GM12878 (cell line): ENCODE results near the gene RCOR1. TPM values are rescaled to one million over a fixed set of nuclear protein-coding genes. Genes with fewer than 3 reads are reported as not detected.

ENCODE experiments used
- BCLAF1 ChIP-seq: fragments of 450-650 bp; IDR thresholded peaks from 2 replicates; pipeline ENCODE4 v1.6.1; 2017; ENCODE audit warnings: antibody characterized with exemption, mild to moderate bottlenecking, moderate library complexity
- EP300 ChIP-seq, 2 experiments: fragments of 150-350 bp in 1 of 2; IDR thresholded peaks; 2 replicates each; pipeline ENCODE4 v1.6.1; 2011 to 2012; ENCODE audit warnings: low read depth in 2 of 2, low read length in 2 of 2, borderline replicate concordance in 1 of 2, improper control_type of control experiment in 1 of 2, inconsistent platforms in 1 of 2; ENCODE audit not compliant: control insufficient read depth in 1 of 2
- EZH2 ChIP-seq: IDR thresholded peaks from 2 replicates; pipeline ENCODE4 v1.6.1; 2012; ENCODE audit warnings: low read depth, mild to moderate bottlenecking, control low read depth, inconsistent platforms, low read length, borderline replicate concordance; ENCODE audit not compliant: control insufficient read depth
- KLF5 ChIP-seq: fragments of 450-650 bp; IDR thresholded peaks from 2 replicates; pipeline ENCODE4 v1.6.1; 2014; ENCODE audit warnings: mild to moderate bottlenecking; ENCODE audit not compliant: partially characterized antibody
- NBN ChIP-seq: fragments of 450-650 bp; IDR thresholded peaks from 2 replicates; pipeline ENCODE4 v1.6.1; 2016
- NFXL1 ChIP-seq: fragments of 450-650 bp; IDR thresholded peaks from 2 replicates; pipeline ENCODE4 v1.6.1; 2017; ENCODE audit warnings: antibody characterized with exemption, mild to moderate bottlenecking, borderline replicate concordance
- SIN3A ChIP-seq: IDR thresholded peaks from 2 replicates; pipeline ENCODE4 v1.6.1; 2012; ENCODE audit warnings: low read depth, low read length, improper control_type of control experiment
- SMC3 ChIP-seq: IDR thresholded peaks from 2 replicates; pipeline ENCODE4 v1.6.1; 2011; ENCODE audit warnings: low read length, improper control_type of control experiment, borderline replicate concordance
- STAT3 ChIP-seq: IDR thresholded peaks from 2 replicates; pipeline ENCODE4 v1.6.1; 2011; ENCODE audit warnings: low read depth, low read length, improper control_type of control experiment
- ZBTB4 ChIP-seq: fragments of 450-650 bp; formaldehyde crosslinking; IDR thresholded peaks from 2 replicates; pipeline ENCODE4 v1.4.0; 2022; ENCODE audit warnings: mild to moderate bottlenecking, moderate library complexity
- ZNF207 ChIP-seq: fragments of 450-650 bp; IDR thresholded peaks from 2 replicates; pipeline ENCODE4 v1.6.1; 2014; ENCODE audit warnings: antibody characterized with exemption, mild to moderate bottlenecking, borderline replicate concordance
- ZNF687 ChIP-seq: fragments of 450-650 bp; IDR thresholded peaks from 2 replicates; pipeline ENCODE4 v1.6.1; 2017; ENCODE audit warnings: mild to moderate bottlenecking, moderate library complexity
- polyA plus RNA-seq, 11 experiments: library from polyadenylated mRNA; depleted of rRNA in 4 of 11; unstranded in 6 of 11; stranded (reverse) in 5 of 11; fragments of >200 nt; fragmentation: Nextera tagmentation in 4 of 11; fragmentation: Illumina TruSeq in 1 of 11; extraction: Ambion mirVana in 4 of 11; extraction: Trizol in 1 of 11; gene quantifications; 1 replicate in 1 of 11; 2 replicates in 10 of 11; pipeline versions ENCODE4 v1.2.1 to v1.2.3, GENCODE V29; 2011 to 2016; ENCODE audit warnings: inconsistent platforms in 2 of 11, missing spikeins in 2 of 11, low read depth in 1 of 11
- total RNA-seq, 4 experiments: library from RNA; depleted of rRNA in 3 of 4; stranded (reverse); fragments of >200 nt in 3 of 4; fragmentation: Illumina TruSeq in 1 of 4; extraction: Trizol in 1 of 4; gene quantifications; 2 replicates each; pipeline versions ENCODE4 v1.2.1 to v1.2.3, GENCODE V29; 2013 to 2021
- TF ChIP-seq, protein P1 (sequence below): IDR thresholded peaks from 2 replicates; pipeline ENCODE4 v1.6.1; 2012; ENCODE audit warnings: mild to moderate bottlenecking, low read depth, low read length

RCOR1 gene
- total and polyA plus RNA-seq, 10 of the 15 experiments (the other 5 are each of a cell fraction or from before 2014, with no cell fraction given), result 1.6 to 12.2 (median 4.4) TPM

- TF ChIP-seq EZH2, result no peak
- TF ChIP-seq, protein P1, sequence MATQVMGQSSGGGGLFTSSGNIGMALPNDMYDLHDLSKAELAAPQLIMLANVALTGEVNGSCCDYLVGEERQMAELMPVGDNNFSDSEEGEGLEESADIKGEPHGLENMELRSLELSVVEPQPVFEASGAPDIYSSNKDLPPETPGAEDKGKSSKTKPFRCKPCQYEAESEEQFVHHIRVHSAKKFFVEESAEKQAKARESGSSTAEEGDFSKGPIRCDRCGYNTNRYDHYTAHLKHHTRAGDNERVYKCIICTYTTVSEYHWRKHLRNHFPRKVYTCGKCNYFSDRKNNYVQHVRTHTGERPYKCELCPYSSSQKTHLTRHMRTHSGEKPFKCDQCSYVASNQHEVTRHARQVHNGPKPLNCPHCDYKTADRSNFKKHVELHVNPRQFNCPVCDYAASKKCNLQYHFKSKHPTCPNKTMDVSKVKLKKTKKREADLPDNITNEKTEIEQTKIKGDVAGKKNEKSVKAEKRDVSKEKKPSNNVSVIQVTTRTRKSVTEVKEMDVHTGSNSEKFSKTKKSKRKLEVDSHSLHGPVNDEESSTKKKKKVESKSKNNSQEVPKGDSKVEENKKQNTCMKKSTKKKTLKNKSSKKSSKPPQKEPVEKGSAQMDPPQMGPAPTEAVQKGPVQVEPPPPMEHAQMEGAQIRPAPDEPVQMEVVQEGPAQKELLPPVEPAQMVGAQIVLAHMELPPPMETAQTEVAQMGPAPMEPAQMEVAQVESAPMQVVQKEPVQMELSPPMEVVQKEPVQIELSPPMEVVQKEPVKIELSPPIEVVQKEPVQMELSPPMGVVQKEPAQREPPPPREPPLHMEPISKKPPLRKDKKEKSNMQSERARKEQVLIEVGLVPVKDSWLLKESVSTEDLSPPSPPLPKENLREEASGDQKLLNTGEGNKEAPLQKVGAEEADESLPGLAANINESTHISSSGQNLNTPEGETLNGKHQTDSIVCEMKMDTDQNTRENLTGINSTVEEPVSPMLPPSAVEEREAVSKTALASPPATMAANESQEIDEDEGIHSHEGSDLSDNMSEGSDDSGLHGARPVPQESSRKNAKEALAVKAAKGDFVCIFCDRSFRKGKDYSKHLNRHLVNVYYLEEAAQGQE, result no peak
- TF ChIP-seq SMC3, result no peak
- no peak for TF ChIP-seq EP300 (IDR thresholded peaks at IDR 0.05; ENCODE audit: borderline replicate concordance in 1 of 2, control insufficient read depth in 1 of 2, low read depth in 2 of 2, low read length in 2 of 2)
- no peak for TF ChIP-seq BCLAF1
- TF ChIP-seq NBN, result 0 out of 2 replicates have a peak, but pooled peaks have one; percentile 37
- no peak for TF ChIP-seq ZNF207
- no peak for TF ChIP-seq KLF5
- TF ChIP-seq ZNF687, result no peak
- TF ChIP-seq ZBTB4 (CRISPR knock-in tag), result no peak
- no peak for TF ChIP-seq SIN3A
- TF ChIP-seq NFXL1, result no peak
- TF ChIP-seq STAT3, result no peak
Measured at GRCh38 chr14:102610968-102611811, 18.7 kb downstream of the RCOR1 start (continued).
